GM12878 (cell line): ENCODE measurements around the gene SPAG16. TPM values are rescaled to one million over a fixed set of nuclear protein-coding genes. Genes with fewer than 3 reads are reported as not detected.

Experiments
- ATAC-seq: fragments of 200-7000 bp; cut with Tn5 transposase; 3 replicates; pipeline ENCODE4 v1.9.1; 2020; ENCODE audit warnings: mild to moderate bottlenecking, moderate library complexity
- BruUV-seq: library from RNA; stranded (reverse); fragments of 400-500 nt; replicated peaks from 2 replicates; lab custom pipeline; 2021; lab: Mats Ljungman, UMichigan
- CTCF ChIA-PET: fragments of 300-600 bp; sonication (Branson Sonifier 250); formaldehyde crosslinking; extraction: SDS; loops from one replicate; lab custom pipeline; 2021; ENCODE audit warnings: inconsistent platforms; lab: Yijun Ruan, JAX
- POLR2A ChIA-PET: fragments of 350-600 bp; formaldehyde crosslinking; extraction: SDS; loops from one replicate; lab custom pipeline; 2021; ENCODE audit warnings: inconsistent platforms; lab: Charles Lee
- RAD21 ChIA-PET: fragments of 300-600 bp; sonication (Branson Sonifier 250); formaldehyde crosslinking; loops from one replicate; lab custom pipeline; 2023; ENCODE audit warnings: antibody characterized with exemption; ENCODE audit not compliant: unreplicated experiment; lab: Charles Lee
- SMC1A ChIA-PET: fragments of 300-600 bp; sonication (Branson Sonifier 250); formaldehyde crosslinking; loops from one replicate; lab custom pipeline; 2023; ENCODE audit not compliant: unreplicated experiment, uncharacterized antibody; lab: Charles Lee
- DNase-seq: peaks from one replicate; pipeline ENCODE4 v3.0.0-alpha.2; 2011; ENCODE audit warnings: low read depth, low spot score
- FAIRE-seq: peaks from 3 replicates; lab custom pipeline; 2011; peaks lifted over from hg19 to GRCh38; lab: Jason Lieb, UNC
- H2AFZ ChIP-seq: 2 replicates; pipeline ENCODE4 v1.6.0; 2011; ENCODE audit warnings: low read depth, low read length, control low read depth; ENCODE audit not compliant: control insufficient read depth
- H3K27ac ChIP-seq: 2 replicates; pipeline ENCODE4 v1.5.1; 2011; ENCODE audit warnings: control low read depth; ENCODE audit not compliant: control insufficient read depth, insufficient read depth
- H3K27me3 ChIP-seq, 2 experiments: replicated peaks in 1 of 2; 2 replicates each; pipeline versions ENCODE4 v1.6.0 to v1.6.1; 2011; ENCODE audit warnings: low read length in 1 of 2; ENCODE audit not compliant: control insufficient read depth in 2 of 2, insufficient read depth in 2 of 2
- H3K36me3 ChIP-seq, 2 experiments: 2 replicates each; pipeline ENCODE4 v1.5.1; 2011; ENCODE audit warnings: low read length in 1 of 2; ENCODE audit not compliant: control insufficient read depth in 2 of 2, insufficient read depth in 2 of 2
- H3K4me1 ChIP-seq: 2 replicates; pipeline ENCODE4 v1.6.1; 2011; ENCODE audit warnings: mild to moderate bottlenecking, low read length, moderate library complexity, mixed read lengths; ENCODE audit not compliant: control insufficient read depth, insufficient read depth
- H3K4me2 ChIP-seq: 2 replicates; pipeline ENCODE4 v1.6.0; 2011; ENCODE audit warnings: control low read depth; ENCODE audit not compliant: control insufficient read depth, insufficient read depth
- H3K4me3 ChIP-seq: fragments of 200-600 bp; sonication (generic); 2 replicates; pipeline ENCODE4 v1.5.1; 2016
- H3K79me2 ChIP-seq: 2 replicates; pipeline ENCODE4 v1.6.0; 2011; ENCODE audit warnings: low read length; ENCODE audit not compliant: control insufficient read depth, insufficient read depth
- H3K9ac ChIP-seq: 2 replicates; pipeline ENCODE4 v1.8.0; 2011; ENCODE audit warnings: low read length, control low read depth, mixed read lengths; ENCODE audit not compliant: control insufficient read depth, insufficient read depth
- H3K9me3 ChIP-seq: replicated peaks from 3 replicates; pipeline ENCODE4 v1.5.1; 2011; ENCODE audit warnings: mild to moderate bottlenecking, low read length; ENCODE audit not compliant: control insufficient read depth, insufficient read depth
- H4K20me1 ChIP-seq: 2 replicates; pipeline ENCODE4 v1.6.0; 2011; ENCODE audit not compliant: control insufficient read depth, insufficient read depth
- CHD4 ChIP-seq: fragments of 200-600 bp; sonication (generic); IDR thresholded peaks from 2 replicates; pipeline ENCODE4 v1.6.1; 2016; ENCODE audit warnings: mild to moderate bottlenecking
- FOXM1 ChIP-seq: IDR thresholded peaks from 2 replicates; pipeline ENCODE4 v1.6.1; 2012; ENCODE audit warnings: low read depth, mild to moderate bottlenecking, inconsistent platforms, low read length, moderate library complexity
- HDGF ChIP-seq: fragments of 450-650 bp; IDR thresholded peaks from 2 replicates; pipeline ENCODE4 v1.6.1; 2016; ENCODE audit warnings: antibody characterized with exemption
- ZBTB11 ChIP-seq: fragments of 450-650 bp; formaldehyde crosslinking; IDR thresholded peaks from 2 replicates; pipeline ENCODE4 v1.5.0; 2022; ENCODE audit warnings: mild to moderate bottlenecking, missing genetic modification characterization
- ZNF24 ChIP-seq: fragments of 450-650 bp; IDR thresholded peaks from 2 replicates; pipeline ENCODE4 v1.6.1; 2017; ENCODE audit warnings: antibody characterized with exemption, mild to moderate bottlenecking
- WGBS: methylation state at CpG from one replicate; pipeline ENCODE4 v1.1.6; 2016; ENCODE audit warnings: low lambda C conversion rate; ENCODE audit not compliant: insufficient replicate concordance, insufficient coverage; ENCODE audit errors: missing lambda C conversion rate; 5-methylcytosine and 5-hydroxymethylcytosine counted together
- in situ Hi-C: fragments of 300-500 bp; cut with MboI; formaldehyde crosslinking; loops from 9 replicates; pipeline ENCODE4 v1.14.3; 2018; ENCODE audit warnings: mixed read lengths
- intact Hi-C: fragments of 100-400 bp; cut with micrococcal nuclease; formaldehyde crosslinking; loops from one replicate; pipeline ENCODE4 v1.14.2; 2022; ENCODE audit not compliant: unreplicated experiment
- polyA plus RNA-seq, 11 experiments: library from polyadenylated mRNA; depleted of rRNA in 4 of 11; unstranded in 6 of 11; stranded (reverse) in 5 of 11; fragments of >200 nt; fragmentation: Nextera tagmentation in 4 of 11; fragmentation: Illumina TruSeq in 1 of 11; extraction: Ambion mirVana in 4 of 11; extraction: Trizol in 1 of 11; gene quantifications; 1 replicate in 1 of 11; 2 replicates in 10 of 11; pipeline versions ENCODE4 v1.2.1 to v1.2.3, GENCODE V29; 2011 to 2016; ENCODE audit warnings: inconsistent platforms in 2 of 11, missing spikeins in 2 of 11, low read depth in 1 of 11
- total RNA-seq, 4 experiments: library from RNA; depleted of rRNA in 3 of 4; stranded (reverse); fragments of >200 nt in 3 of 4; fragmentation: Illumina TruSeq in 1 of 4; extraction: Trizol in 1 of 4; gene quantifications; 2 replicates each; pipeline versions ENCODE4 v1.2.1 to v1.2.3, GENCODE V29; 2013 to 2021

SPAG16 gene
- total and polyA plus RNA-seq, 10 of the 15 experiments (the other 5 are each of a cell fraction or from before 2014, with no cell fraction given): 6.0 to 25.0 (median 15.2) TPM

GRCh38 chr2:213491376-213491775 lies 207.1 kb downstream of the SPAG16 start:
- Histone ChIP-seq H3K9ac (no peak overlapping the region), H3K4me3 (no peak overlapping the region), H3K4me1 (no peaks in the 10 kb centered on the region), H2AFZ (no peak overlapping the region), H4K20me1 (no peaks in the 10 kb centered on the region), H3K79me2 (no peaks in the 10 kb centered on the region), H3K9me3 (no peaks in the 10 kb centered on the region), H3K27me3 (no peaks in the 10 kb centered on the region), H3K4me2 (no peak overlapping the region), H3K36me3 (no peaks in the 10 kb centered on the region), H3K27ac (no peak overlapping the region)
- no peak for TF ChIP-seq HDGF
- no peak for TF ChIP-seq ZNF24
- TF ChIP-seq ZBTB11 (CRISPR knock-in tag): no peak
- no peak for TF ChIP-seq FOXM1
- no peak for TF ChIP-seq CHD4
- intact Hi-C loops (loop anchor here (2.0 to 5.0 kb wide), 2 partner anchors 239 to 443 kb away; no protein-coding TSS in a partner anchor), in situ Hi-C loops (no loop called here)
- POLR2A ChIA-PET: no interaction called here
- no TSS peak for BruUV-seq
- CTCF ChIA-PET: interaction anchor here (3.2 kb wide), 1 partner anchor 443 kb away, joined by 24 read pairs; no protein-coding TSS in a partner anchor
- ATAC-seq (no peak), DNase-seq (no peak), FAIRE-seq (no peak)
- RAD21 ChIA-PET: no interaction called here
- SMC1A ChIA-PET: interaction anchor here (1.5 kb wide), 1 partner anchor 442 kb away, joined by 3 read pairs; no protein-coding TSS in a partner anchor
- WGBS: 5% methylated on average over 1 of the region's 1 CpG
